GM11168 (cell line): Measurements from ENCODE around the gene DNAJC16.
"Not testable (repeated sequence)": the region's sequence is repeated elsewhere in the genome, so short reads cannot be mapped to it uniquely, and the experiment has no call there.

ENCODE experiments used
- in situ Hi-C: fragments of 300-500 bp; cut with MboI; formaldehyde crosslinking; loops from one replicate; pipeline ENCODE4 v1.12.0; 2022; ENCODE audit warnings: low sequenced_read_pairs; ENCODE audit not compliant: unreplicated experiment

Gene DNAJC16

DNA sequence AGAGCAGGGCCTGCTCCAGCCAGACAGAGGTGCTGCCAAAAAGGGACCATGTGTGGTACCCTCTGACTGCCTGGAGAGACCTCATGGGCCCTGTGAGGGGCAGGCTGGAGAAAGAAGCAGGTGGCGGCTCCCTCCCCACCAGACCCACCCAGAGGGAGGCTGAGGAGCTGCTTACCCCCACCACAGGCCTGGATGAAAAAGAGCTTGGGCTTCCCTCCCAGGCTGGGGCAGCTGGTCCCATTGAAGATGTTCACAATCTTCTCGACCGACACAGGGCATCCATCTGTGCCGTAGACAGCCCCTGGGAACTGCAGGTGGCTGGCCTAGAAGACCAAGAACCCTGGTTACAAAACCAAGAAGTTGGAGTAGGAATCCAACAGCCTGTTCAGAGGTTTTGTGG lies 22.2 kb upstream of the DNAJC16 start:
- in situ Hi-C loops: no loop called here

DNA sequence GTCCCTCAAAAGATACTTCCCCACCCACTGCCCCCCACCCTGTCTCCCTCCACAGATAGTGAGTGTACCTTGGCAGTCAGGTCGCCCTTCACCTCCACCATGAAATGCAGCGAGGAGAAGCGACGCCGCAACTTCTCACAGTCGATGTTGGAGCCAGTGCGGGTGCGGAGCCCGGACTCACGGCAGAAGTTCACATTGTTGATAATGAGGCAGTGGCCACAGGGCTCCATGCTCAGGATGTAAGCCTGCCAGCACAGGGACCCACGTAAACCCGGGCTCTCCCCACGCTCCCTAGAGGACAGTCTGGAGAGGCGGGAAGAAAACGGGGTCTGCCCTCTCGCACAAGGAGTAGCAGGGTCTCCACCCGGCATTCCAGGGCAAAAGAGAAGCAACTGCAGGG lies 19.8 kb upstream of the DNAJC16 start:
- in situ Hi-C loops: no loop called here

DNA sequence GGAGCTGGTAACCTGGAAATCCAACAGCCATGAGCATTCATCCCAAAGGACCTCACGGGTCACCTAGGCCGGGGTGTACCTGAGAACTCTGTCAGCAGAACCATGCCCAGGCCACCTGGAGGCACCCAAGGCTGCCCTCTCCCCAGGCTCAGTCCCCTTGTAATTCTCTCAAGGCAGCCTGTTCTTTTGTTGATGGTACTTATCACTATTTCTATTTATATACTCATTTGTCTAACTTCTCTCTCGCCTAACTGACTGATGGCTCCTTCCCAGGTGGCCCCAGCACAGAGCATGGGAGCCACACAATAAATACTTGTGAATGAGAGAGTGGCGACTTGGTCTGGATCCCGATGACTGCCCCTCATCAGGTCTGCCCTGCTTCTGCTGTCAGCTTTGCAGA lies 19.4 kb upstream of the DNAJC16 start:
- in situ Hi-C loops: no loop called here

DNA sequence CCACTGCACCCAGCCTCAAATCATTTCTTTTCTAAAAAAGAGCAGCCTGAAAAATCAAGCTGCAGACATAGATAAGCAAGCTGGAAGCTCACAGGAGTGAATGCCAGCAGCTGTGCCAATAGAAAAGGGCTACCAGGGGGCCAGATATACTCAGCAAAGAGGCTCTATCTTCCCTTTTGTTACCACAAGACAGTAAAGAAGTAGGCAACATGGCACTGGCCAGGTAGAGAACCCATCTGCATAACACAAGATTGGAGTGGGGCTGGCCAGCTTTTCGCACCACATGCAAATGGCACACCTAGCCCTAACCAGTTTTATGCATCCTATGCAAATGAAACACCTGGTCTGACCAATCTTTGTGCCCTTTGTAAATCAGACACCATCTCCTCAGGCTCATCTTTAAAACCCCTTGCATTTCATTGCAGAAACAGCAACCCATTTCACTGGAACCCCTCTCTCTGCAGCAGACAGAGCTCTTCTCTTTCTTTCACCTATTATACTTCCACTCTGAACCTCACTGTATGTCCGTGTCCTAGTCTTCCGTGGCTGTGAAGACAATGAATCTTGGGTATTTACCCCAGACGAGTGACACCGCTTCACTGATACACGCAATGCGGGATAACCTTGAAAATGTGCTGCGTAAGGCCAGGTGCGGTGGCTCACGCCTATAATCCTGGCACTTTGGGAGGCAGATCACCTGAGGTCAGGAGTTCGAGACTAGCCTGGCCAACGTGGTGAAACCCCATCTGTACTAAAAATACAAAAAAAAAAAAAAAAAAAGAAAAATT lies 17.8 kb upstream of the DNAJC16 start:
- in situ Hi-C loops: no loop called here

DNA sequence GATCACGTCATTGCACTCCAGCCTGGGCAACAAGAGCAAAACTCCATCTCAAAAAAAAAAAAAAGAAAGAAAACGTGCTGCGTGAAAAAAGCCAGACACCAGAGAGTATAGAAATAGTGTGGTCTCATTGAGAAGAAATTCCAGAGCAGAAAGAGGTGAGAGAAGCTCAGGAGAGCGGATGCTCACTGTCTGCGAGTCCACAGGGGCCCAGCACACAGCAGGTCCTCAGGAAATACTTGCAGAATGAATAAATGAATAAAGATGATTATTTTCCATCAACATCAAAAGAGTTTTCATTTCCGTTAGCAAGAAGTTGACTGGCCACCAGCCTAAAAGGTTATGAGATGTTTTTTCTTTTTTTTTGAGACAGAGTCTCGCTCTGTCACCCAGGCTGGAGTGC lies 17.1 kb upstream of the DNAJC16 start:
- in situ Hi-C loops: no loop called here

DNA sequence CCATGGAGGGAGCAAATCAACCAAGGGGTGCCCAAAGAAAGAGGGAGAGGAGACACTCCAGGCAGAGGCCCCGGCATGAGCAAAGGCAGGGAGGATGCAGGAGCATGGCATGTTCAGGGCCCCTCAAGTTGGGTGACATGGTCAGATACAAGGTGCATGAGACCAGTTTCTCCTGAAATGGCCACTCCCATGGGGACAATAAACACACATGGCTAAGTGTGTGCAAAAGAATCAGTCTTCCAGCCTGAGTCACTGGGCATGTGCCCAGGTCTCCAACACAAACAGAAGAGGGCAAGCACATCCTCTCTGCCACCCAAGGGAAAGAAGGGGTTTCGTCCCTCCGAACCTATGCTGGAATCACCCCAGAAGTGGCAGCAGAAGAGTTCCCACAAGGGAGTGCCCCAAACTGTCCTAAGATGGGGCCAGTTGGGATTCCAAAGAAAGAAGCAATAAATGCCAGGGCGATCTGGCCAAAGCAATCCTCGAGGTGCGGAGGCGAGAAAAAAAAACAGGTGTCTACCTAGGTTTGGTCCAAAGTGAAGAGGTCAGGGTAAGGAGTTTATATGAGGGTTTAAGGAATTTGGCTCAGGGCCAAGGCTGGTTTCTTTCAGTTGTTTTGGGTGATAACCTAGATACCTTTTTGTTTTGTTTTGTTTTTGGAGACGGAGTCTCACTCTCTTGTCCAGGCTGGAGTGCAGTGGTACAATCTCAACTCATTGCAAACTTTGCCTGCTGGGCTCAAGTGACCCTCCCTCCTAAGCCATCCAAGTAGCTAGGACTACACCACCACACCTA lies 15.8 kb upstream of the DNAJC16 start:
- in situ Hi-C loops: no loop called here

DNA sequence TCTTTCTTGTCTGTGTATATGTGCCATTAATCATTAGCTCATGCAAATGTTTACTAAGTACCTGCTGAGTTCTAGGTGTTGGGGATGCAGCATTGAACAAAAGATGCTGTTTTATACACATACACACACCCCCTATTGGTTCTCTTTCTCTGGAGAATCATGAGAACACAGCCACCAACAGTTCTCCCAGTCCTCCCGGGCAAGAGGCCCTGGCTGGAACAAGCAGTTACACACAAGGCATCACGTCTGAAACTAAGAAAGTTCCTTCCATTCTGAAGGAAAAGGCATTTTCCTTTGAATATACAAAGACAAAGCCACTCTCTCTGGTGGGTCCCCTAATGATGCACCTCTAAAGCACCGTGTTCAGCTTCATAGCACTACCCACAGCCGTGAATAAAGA lies 13.5 kb upstream of the DNAJC16 start:
- in situ Hi-C loops: no loop called here

DNA sequence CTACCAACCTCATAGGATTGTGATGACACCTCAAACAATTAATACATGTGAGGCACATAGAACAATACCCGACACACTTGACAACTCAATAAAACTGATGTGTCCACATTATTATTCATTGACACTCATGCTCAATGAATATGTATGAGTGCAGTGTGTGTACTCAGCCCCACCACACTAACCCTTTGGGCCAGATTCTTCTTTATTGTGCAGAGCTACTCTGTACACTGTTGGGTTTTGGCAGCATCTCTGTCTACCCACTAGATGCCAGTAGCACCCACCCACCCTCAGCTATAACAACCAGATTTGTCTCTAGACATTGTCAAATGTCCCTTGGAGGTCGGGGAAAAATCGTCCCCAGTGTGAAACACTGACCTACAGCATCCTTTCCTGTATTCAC lies 12.7 kb upstream of the DNAJC16 start:
- in situ Hi-C loops: no loop called here

DNA sequence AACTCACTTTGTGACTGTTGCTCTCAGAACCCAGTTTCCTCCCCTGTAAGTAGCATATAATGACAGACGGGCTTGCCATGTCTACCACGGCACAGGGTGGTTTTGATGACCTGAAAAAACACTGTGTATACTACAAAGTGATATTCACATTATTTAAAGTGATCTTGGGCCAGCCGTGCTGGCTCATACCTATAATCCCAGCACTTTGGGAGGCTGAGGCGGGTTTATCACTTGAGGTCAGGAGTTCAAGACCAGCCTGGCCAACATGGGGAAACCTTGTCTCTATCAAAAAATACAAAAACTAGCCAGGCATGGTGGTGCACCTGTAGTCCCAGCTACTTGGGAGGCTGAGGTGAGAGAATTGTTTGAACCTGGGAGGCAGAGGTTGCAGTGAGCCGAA lies 12.1 kb upstream of the DNAJC16 start:
- in situ Hi-C loops: not testable (repeated sequence)

DNA sequence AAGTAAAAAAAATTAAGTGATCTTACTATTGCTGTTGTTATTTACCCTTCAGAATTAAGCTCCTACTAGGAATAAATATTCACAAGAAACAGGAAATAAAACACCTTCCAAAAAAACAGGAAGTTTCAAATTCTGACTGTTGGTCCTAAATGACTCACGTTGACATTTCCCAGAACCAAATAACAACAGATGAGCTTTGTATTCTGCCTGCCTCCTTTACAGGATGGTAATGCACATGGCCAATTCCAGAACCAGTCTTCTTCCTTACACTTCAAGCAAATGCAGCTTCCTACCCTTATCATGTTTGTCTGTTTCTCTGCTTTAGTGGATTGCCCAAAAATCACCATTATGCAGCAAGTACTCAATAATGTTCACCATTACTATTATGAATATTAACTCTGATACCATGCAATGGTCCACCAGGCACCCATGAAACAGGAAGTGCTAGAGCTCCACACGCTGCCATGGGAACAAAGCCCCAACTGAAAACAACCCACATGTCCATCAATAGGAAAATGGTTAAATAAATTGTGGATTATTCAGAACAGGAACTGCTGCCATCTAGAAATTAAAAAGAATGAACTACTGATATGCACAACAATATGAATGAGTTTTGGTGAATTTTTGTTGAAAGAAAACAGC lies 11.5 kb upstream of the DNAJC16 start:
- in situ Hi-C loops: no loop called here

DNA sequence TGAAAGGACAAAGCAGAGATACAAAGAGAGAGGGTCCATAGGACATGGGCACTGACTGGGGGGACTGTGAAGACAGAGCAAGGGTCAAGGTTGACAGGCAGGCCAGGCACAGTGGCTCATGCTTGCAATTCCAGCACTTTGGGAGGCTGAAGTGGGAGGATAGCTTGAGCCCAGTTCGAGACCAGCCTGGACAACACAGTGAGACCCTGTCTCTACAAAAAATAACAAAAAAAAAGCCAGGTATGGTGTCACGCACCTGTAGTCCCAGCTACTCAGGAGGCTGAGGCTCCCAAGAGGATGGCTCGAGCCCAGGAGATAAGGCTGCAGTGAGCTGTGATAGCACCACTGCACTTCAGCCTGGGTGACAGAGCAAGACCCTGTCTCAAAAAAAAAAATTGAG lies 7.0 kb upstream of the DNAJC16 start:
- in situ Hi-C loops: no loop called here

DNA sequence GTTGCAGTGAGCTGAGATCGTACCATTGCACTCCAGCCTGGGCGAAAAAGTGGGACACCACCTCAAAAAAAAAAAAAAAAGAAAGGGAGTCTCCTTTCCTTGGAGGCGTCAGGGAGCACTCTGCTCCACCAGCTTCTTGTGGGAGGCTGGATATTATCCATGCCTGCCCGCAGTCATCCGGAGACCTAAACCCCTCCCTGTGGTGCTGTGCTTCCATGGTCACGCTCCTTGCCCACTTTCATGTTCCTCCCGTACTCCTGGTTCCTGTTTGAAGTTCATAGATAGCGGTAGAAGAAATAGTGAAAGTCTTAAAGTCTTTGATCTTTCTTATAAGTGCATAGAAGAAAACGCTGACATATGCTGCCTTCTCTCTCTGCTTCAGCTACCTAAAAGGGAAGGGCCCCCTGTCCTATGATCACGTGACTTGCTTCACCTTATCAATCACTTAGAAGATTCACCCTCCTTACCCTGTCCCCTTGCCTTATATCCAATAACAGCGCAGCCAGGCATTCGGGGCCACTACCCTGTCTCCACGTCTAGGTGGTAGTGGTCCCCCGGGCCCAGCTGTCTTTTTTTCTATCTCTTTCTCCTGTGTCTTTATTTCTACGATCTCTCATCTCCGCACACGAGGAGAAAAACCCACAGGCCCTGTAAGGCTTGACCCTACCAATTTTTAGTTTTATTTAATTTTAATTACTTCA lies 5.3 kb upstream of the DNAJC16 start:
- in situ Hi-C loops: not testable (repeated sequence)

DNA sequence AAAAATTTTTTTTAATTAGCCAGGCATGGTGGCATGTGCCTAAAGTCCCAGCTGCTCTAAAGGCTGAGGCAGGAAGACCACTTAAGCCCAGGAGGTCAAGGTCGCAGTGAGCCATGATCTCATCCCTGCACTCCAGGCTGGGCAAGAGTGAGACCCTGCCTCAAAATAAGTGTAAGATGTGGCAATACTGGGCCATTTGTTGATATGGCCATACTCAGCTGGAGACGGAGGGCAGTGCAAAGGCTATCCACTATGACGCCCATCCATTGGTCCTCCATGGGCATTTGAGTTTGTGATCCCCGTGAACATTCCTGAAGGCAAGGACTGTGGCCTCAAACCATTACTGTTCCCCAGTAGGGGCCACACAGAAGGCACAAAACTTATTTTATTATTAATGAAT lies 4.1 kb upstream of the DNAJC16 start:
- in situ Hi-C loops: no loop called here

DNA sequence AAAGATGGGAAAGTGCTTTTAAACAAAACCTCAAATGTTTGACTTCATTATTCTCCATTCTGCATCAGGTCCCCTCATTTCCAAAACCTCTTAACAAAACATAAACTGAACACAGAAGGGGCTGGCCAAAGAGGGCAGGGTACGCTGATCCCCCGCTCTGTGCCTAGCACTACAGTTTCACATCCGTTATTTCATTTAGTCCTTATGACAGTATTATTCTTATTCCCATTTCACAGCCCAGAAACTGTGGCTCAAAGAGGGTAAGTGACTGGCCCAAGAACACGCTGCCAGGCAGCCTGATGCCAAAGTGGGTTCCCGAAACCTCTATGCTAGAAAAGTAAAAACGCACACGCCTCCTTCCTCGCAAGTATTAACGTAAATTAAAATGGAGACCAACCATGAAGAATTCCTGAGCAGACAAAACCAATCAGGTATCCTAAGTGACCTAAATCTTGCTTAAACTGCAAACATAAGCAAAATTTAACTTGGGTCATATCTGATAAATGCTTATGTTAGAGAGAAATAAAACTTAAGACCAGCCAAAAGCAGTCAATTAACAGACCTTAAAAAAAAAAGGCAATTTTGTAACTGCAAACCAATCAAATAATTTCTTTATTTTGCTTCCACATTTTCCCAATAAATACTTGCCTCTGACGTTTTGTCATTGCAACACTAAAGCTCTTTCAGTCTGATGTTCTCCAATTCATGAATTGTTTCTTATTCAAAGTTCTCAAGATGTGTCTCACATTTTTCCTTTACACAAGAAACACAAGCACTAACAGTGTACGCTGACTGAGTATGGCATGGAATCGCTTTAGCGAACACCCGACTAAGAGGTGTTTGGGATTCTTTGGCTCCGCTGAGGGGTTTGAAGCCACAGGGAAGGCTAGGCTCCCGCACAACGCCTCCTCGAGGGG lies 3.3 kb upstream of the DNAJC16 start:
- in situ Hi-C loops: no loop called here

DNA sequence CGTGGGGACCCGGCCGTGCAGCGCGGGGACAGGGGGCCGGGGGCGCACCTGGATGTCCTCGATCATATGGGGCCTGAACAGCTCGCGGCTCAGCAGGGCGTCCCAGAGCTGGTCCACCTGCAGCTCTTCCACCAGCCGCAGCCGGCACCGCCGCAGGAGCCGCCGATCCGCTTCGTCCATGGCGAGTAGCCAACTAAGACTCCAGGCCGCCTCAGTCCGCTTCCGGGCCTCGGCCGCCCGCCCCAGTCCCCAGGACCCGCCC lies 2.7 kb upstream of the DNAJC16 start, which contains the start of gene CASP9:
CASP9 (minus strand) TSS at position 195 of the 262 bp plus-strand sequence; CDS start at position 180, 15 bp downstream.
- in situ Hi-C loops: no loop called here

DNA sequence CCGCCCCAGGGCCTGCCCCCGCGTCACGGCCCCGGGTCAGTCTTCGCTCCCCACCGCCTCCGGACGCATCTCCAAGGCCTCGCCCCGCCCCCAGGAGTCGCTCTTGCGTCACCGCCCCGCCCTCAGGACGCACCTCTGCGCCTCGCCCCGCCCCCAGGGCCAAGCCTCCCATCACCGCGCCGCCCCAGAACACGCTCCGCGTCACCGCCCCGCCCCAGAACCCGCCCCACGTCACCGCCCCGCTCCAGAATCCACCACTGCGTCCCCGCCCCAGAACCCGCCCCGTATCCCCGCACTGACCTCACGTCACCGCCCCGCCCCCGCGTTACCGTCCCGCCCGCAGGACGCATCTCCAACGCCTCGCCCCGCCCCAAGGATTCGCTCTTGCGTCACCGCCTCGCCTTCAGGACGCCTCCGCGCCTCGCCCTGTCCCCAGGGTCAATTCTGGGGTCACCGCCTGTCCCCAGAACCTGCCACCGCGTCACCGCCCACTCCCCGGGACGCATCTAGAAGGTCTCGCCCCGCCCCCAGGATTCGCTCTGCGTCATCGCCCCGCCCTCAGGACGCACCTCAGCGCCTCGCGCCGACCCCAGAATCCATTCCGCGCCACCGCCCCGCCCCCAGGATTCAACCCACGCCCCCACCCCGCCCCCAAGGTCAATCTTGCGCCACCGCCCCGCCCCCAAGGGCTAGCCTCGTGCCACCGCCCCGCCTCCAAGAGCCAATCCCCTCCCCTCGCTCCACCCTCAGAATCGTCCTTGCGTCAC lies 2.2 kb upstream of the DNAJC16 start:
- in situ Hi-C loops: no loop called here

DNA sequence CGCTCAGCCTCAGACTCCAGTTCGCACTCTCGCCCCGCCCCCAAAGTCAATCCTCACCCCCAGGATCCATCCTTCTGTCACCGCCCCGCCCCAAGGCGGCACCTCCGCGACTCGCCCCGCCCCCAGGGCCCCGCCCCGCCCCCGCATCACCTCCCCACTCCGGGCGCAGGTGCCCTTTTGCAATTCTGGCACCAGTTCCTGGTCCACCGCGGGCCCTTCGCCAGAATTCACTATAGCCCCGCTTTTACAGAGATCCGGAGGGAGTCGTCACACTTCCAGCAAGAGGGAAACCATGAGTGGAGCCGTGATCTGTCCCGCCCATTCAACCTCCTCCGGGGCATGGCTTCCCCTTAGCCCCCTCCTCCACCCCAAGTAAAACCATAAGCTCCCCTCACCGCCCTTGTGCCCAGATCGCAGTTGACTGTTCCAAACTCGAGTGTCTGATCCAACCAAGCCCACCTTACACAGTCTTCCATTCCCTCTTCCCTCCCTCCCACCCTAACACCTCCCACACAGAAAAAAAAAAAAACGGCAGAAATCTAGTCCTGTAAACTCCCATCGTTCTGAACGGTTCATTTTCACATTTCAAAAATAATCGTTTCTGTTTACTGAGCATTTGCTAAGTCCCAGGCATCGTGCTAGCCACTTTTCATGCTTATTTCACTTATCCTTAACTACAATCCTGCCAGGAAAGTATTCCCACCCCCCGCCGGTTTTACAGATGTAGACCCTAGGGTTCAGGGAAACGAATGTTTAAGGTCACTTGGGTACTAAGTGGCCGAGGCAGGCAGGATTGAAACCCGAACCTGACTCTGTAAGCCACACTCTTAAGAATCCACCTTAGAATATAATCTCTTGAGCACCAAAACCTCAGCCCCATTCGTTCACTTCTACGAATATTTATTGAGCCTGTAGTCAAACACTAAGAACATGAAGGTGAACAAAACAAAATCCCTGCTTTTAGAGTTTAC lies 1.3 kb upstream of the DNAJC16 start:
- in situ Hi-C loops: no loop called here

DNA sequence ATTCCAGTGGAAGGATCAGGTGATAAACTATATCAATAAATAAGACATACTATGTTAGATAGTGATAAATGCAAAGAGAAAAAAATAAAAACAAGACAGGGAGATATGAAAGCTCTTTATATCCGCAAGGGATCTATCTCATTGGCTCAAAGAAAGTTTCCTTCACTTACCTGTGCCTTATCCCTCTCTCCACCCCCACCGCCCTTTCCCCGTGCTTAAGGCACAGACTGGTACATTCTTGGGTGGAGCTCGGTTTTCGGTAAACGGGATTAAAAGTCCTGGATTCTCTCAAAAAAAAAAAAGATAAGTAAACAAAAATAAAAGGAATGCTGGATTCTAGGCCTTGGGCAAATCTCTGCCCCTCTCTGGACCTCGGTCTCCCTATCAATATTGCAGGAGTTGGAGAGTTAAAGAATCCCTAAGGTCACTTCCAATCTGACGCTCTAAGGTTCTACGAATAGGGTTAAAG lies 593 bp upstream of the DNAJC16 start:
- in situ Hi-C loops: no loop called here
